ENCODE measurements around the gene DLGAP1.

- TF ChIP-seq CTCF (conservative IDR thresholded peaks at IDR 0.05; ENCODE audit: low read depth in 2 of 2) (no peak), POLR2AphosphoS5 (IDR thresholded peaks at IDR 0.05; ENCODE audit: low read depth) (no peak), CREB1 (CRISPR knock-in tag; IDR thresholded peaks at IDR 0.05; ENCODE audit: low read depth) (no peak), NANOG (IDR thresholded peaks at IDR 0.05; ENCODE audit: borderline replicate concordance) (no peak), EZH2 (IDR thresholded peaks at IDR 0.05; ENCODE audit: low read depth, unreplicated experiment) (no peak), EZH2phosphoT487 (IDR thresholded peaks at IDR 0.05; ENCODE audit: unreplicated experiment) (no peak), STAT1 (IDR thresholded peaks at IDR 0.05; ENCODE audit: unreplicated experiment) (no peak), REST (IDR thresholded peaks at IDR 0.05; ENCODE audit: unreplicated experiment) (no peak), JUNB (IDR thresholded peaks at IDR 0.05; ENCODE audit: unreplicated experiment) (no peak), ZNF331 (CRISPR knock-in tag; IDR thresholded peaks at IDR 0.05; ENCODE audit: low read depth) (no peak), ETS1 (IDR thresholded peaks at IDR 0.05) (no peak), ZNF114 (CRISPR knock-in tag; IDR thresholded peaks at IDR 0.05) (no peak)
Measured at GRCh38 chr18:3692691-3693090, 762.4 kb downstream of the DLGAP1 start.

All from GM23338 (cell line).